ENCODE data around the gene OR10A5.

GRCh38 chr11:6844356-6844755 is 1.1 kb upstream of the OR10A5 start:
- no peak for TF ChIP-seq EZH2 (IDR thresholded peaks at IDR 0.05; ENCODE audit: low read depth)
- no peak for TF ChIP-seq CTCF (conservative IDR thresholded peaks at IDR 0.05)

Measured in PC-9 (cell line).